GM21381 (cell line): Measurements from ENCODE around the gene SPP1.
"Not testable (repeated sequence)": the region's sequence is repeated elsewhere in the genome, so short reads cannot be mapped to it uniquely, and the experiment has no call there.

Experiments used
- ATAC-seq: cut with Tn5 transposase; IDR thresholded peaks from one replicate; pipeline ENCODE4 v1.9.1; 2021; ENCODE audit warnings: mild to moderate bottlenecking, moderate library complexity; ENCODE audit not compliant: unreplicated experiment

The SPP1 gene

GRCh38 chr4:87975466-87975865 is at the start of gene SPP1:
Gene SPP1, plus strand, starts transcription at chr4:87975714. Its CDS starts 1,182 bp downstream, at chr4:87976896.
- peak; percentile 81 for ATAC-seq

- ATAC-seq: no peak
Measured at GRCh38 chr4:87926554-87927098, 48.9 kb upstream of the SPP1 start.

GRCh38 chr4:87930629-87931028 is 44.9 kb upstream of the SPP1 start:
- ATAC-seq: no peak

- no peak for ATAC-seq
Measured at GRCh38 chr4:87931932-87932331, 43.6 kb upstream of the SPP1 start.

- ATAC-seq: no peak
Measured at GRCh38 chr4:87932718-87933141, 42.8 kb upstream of the SPP1 start.

GRCh38 chr4:87933337-87933736 is 42.2 kb upstream of the SPP1 start:
- ATAC-seq: no peak

- ATAC-seq: no peak
Measured at GRCh38 chr4:87934157-87934704, 41.3 kb upstream of the SPP1 start.

GRCh38 chr4:87934973-87935372 is 40.5 kb upstream of the SPP1 start:
- no peak for ATAC-seq

- not testable (repeated sequence) for ATAC-seq
Measured at GRCh38 chr4:87935954-87936353, 39.6 kb upstream of the SPP1 start.

GRCh38 chr4:87937523-87937922 is 38.0 kb upstream of the SPP1 start:
- no peak for ATAC-seq

GRCh38 chr4:87938746-87939145 is 36.8 kb upstream of the SPP1 start:
- ATAC-seq: no peak

GRCh38 chr4:87939978-87940690 is 35.4 kb upstream of the SPP1 start:
- no peak for ATAC-seq

- ATAC-seq: not testable (repeated sequence)
Measured at GRCh38 chr4:87940809-87941208, 34.7 kb upstream of the SPP1 start.

GRCh38 chr4:87941537-87942392 is 33.7 kb upstream of the SPP1 start:
- ATAC-seq: no peak

GRCh38 chr4:87943660-87944149 is 31.8 kb upstream of the SPP1 start:
- ATAC-seq: no peak

- ATAC-seq: no peak
Measured at GRCh38 chr4:87944967-87945366, 30.5 kb upstream of the SPP1 start.

- ATAC-seq: no peak
Measured at GRCh38 chr4:87946766-87947165, 28.7 kb upstream of the SPP1 start.

GRCh38 chr4:87947381-87948160 is 27.9 kb upstream of the SPP1 start:
- ATAC-seq: no peak

GRCh38 chr4:87949961-87950360 is 25.6 kb upstream of the SPP1 start:
- no peak for ATAC-seq

GRCh38 chr4:87950493-87950892 is 25.0 kb upstream of the SPP1 start:
- no peak for ATAC-seq
